ENCODE measurements around the gene WDR20.

GRCh38 chr14:102105369-102105768, 34.3 kb upstream of the WDR20 start:
- TF ChIP-seq CTCF (conservative IDR thresholded peaks at IDR 0.05) (no peak), ZFX (IDR thresholded peaks at IDR 0.05) (no peak)

Measured in C4-2B (cell line).